ENCODE results near the gene YES1. TPM values are rescaled to one million over a fixed set of nuclear protein-coding genes. Genes with fewer than 3 reads are reported as not detected.

YES1 gene
- total RNA-seq, 1 experiment from 2014 or later: 61.2 TPM

DNA sequence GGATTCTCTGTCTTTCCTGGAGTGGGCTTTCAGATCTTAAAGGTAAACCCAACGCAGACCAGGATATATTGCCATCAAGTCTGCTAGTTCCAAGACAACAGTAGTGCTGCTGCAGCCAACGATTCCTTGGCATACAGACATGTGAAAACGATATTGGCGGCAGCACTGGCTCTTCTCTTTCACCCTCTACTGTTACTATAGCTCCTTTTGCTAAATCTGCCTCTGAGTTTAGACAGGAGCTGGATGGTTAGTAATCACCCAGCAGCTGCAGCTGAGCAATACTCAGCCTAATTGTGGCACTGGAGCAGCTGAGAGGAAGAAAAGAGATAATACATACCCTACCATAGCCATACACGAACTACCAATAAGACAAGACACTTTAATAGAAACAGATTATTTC, 4.0 kb downstream of the YES1 start:
- peaks cover 28% of the 10 kb centered on the region for H3K36me3 Mint-ChIP-seq (ENCODE audit: insufficient read depth, unreplicated experiment)
- DNase-seq: no peak
- H3K4me3 Mint-ChIP-seq (ENCODE audit: low read depth, unreplicated experiment): no peak overlapping the region
- no TSS peak for BruUV-seq (replicated peaks)
- intact Hi-C loops (cut with micrococcal nuclease; ENCODE audit: unreplicated experiment): loop anchor here (5.0 kb wide), 1 partner anchor 56 kb away; no protein-coding TSS in a partner anchor
- TF ChIP-seq, protein P1, sequence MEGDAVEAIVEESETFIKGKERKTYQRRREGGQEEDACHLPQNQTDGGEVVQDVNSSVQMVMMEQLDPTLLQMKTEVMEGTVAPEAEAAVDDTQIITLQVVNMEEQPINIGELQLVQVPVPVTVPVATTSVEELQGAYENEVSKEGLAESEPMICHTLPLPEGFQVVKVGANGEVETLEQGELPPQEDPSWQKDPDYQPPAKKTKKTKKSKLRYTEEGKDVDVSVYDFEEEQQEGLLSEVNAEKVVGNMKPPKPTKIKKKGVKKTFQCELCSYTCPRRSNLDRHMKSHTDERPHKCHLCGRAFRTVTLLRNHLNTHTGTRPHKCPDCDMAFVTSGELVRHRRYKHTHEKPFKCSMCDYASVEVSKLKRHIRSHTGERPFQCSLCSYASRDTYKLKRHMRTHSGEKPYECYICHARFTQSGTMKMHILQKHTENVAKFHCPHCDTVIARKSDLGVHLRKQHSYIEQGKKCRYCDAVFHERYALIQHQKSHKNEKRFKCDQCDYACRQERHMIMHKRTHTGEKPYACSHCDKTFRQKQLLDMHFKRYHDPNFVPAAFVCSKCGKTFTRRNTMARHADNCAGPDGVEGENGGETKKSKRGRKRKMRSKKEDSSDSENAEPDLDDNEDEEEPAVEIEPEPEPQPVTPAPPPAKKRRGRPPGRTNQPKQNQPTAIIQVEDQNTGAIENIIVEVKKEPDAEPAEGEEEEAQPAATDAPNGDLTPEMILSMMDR (IDR thresholded peaks at IDR 0.05; ENCODE audit: unreplicated experiment): no peak
- no peaks in the 10 kb centered on the region for H3K27me3 Mint-ChIP-seq (ENCODE audit: unreplicated experiment)
- no peaks in the 10 kb centered on the region for H3K9me3 Mint-ChIP-seq (ENCODE audit: low read depth, unreplicated experiment)
- H3K27ac Mint-ChIP-seq (ENCODE audit: unreplicated experiment): no peak overlapping the region
- H3K4me1 Mint-ChIP-seq (ENCODE audit: low read depth, unreplicated experiment): peaks cover 42% of the 10 kb centered on the region
- CTCF ChIA-PET: no interaction called here

- Mint-ChIP-seq H3K27me3 (ENCODE audit: unreplicated experiment) (no peaks in the 10 kb centered on the region), H3K4me3 (ENCODE audit: low read depth, unreplicated experiment) (peak overlapping the region; percentile 56), H3K4me1 (ENCODE audit: low read depth, unreplicated experiment) (peaks cover 37% of the 10 kb centered on the region), H3K9me3 (ENCODE audit: low read depth, unreplicated experiment) (no peaks in the 10 kb centered on the region), H3K27ac (ENCODE audit: unreplicated experiment) (peak overlapping the region; percentile 91), H3K36me3 (ENCODE audit: insufficient read depth, unreplicated experiment) (peaks cover 8% of the 10 kb centered on the region)
- CTCF ChIA-PET: interaction anchor here (0.5 to 1.9 kb wide), 6 partner anchors 24 to 39 kb away, joined by 3 to 6 read pairs (median 4); no protein-coding TSS in a partner anchor
- TF ChIP-seq, protein P1 (IDR thresholded peaks at IDR 0.05; ENCODE audit: unreplicated experiment): no peak
- intact Hi-C loops (cut with micrococcal nuclease; ENCODE audit: unreplicated experiment): loop anchor here (5.0 kb wide), 1 partner anchor 53 kb away; no protein-coding TSS in a partner anchor
- DNase-seq: no peak
- no TSS peak for BruUV-seq (replicated peaks)
These were observed 6.3 kb downstream of the YES1 start for GRCh38 chr18:805755-806110.

DNA sequence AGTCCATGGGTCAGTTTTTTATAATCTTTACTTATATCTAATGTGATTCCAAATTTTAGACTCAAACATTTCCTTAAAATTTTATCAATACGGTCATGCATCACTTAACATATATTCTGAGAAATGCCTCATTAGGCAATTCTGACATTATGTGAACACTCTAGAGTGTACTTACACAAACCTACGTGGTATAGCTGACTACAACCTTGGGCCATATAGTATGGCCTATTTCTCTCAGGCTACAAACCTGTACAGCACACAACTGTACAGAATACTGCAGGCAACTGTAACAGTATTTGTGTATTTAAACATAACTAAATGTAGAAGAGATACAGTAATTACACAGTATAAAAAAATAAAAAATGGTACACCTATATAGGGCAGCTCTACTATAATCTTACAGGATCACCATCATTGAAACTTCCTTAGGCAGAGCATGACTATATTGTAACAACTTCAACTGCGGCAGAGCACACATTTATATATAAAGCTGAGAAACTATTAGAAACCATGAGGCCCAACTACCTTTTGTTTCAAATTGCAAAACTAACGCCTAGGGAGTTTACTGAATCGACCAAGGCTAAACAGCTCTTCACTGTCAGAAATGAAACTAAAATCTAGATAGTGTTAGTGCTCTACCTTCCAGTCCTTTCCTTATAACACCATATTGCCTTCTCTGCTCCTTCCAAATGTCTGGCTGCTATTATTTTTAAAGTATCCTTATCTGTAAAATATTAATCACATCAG, 6.9 kb downstream of the YES1 start:
- CTCF ChIA-PET: interaction anchor here (0.5 to 1.9 kb wide), 8 partner anchors 9 to 857 kb away, joined by 3 to 6 read pairs (median 4); no protein-coding TSS in a partner anchor
- H3K27ac Mint-ChIP-seq (ENCODE audit: unreplicated experiment): peak overlapping the region; percentile 91
- TF ChIP-seq, protein P1 (IDR thresholded peaks at IDR 0.05; ENCODE audit: unreplicated experiment): no peak
- intact Hi-C loops (cut with micrococcal nuclease; ENCODE audit: unreplicated experiment): loop anchor here (5.0 kb wide), 1 partner anchor 53 kb away; no protein-coding TSS in a partner anchor
- H3K4me1 Mint-ChIP-seq (ENCODE audit: low read depth, unreplicated experiment): peaks cover 37% of the 10 kb centered on the region
- BruUV-seq (replicated peaks): no TSS peak
- no peaks in the 10 kb centered on the region for H3K9me3 Mint-ChIP-seq (ENCODE audit: low read depth, unreplicated experiment)
- H3K27me3 Mint-ChIP-seq (ENCODE audit: unreplicated experiment): no peaks in the 10 kb centered on the region
- H3K36me3 Mint-ChIP-seq (ENCODE audit: insufficient read depth, unreplicated experiment): peaks cover 3% of the 10 kb centered on the region
- DNase-seq: no peak
- peak overlapping the region; percentile 56 for H3K4me3 Mint-ChIP-seq (ENCODE audit: low read depth, unreplicated experiment)

- BruUV-seq (replicated peaks): no TSS peak
- Mint-ChIP-seq H3K27ac (ENCODE audit: unreplicated experiment) (no peak overlapping the region), H3K9me3 (ENCODE audit: low read depth, unreplicated experiment) (no peaks in the 10 kb centered on the region), H3K27me3 (ENCODE audit: unreplicated experiment) (no peaks in the 10 kb centered on the region), H3K4me3 (ENCODE audit: low read depth, unreplicated experiment) (no peak overlapping the region), H3K4me1 (ENCODE audit: low read depth, unreplicated experiment) (peaks cover 8% of the 10 kb centered on the region), H3K36me3 (ENCODE audit: insufficient read depth, unreplicated experiment) (no peaks in the 10 kb centered on the region)
- intact Hi-C loops (cut with micrococcal nuclease; ENCODE audit: unreplicated experiment): no loop called here
- DNase-seq: no peak
- TF ChIP-seq, protein P1 (IDR thresholded peaks at IDR 0.05; ENCODE audit: unreplicated experiment): no peak
- CTCF ChIA-PET: no interaction called here
These were observed 10.9 kb downstream of the YES1 start for GRCh38 chr18:801137-801536.

All from Calu3 (cell line).